GM12878 (cell line): ENCODE results near the gene AMMECR1. TPM values are rescaled to one million over a fixed set of nuclear protein-coding genes. Genes with fewer than 3 reads are reported as not detected.
A peak's percentile ranks its signal among the peaks of the same experiment; 100 is the strongest.

Source experiments
- ATAC-seq: fragments of 200-7000 bp; cut with Tn5 transposase; 3 replicates; pipeline ENCODE4 v1.9.1; 2020; ENCODE audit warnings: mild to moderate bottlenecking, moderate library complexity
- BruUV-seq: library from RNA; stranded (reverse); fragments of 400-500 nt; replicated peaks from 2 replicates; lab custom pipeline; 2021; lab: Mats Ljungman, UMichigan
- CTCF ChIA-PET: fragments of 300-600 bp; sonication (Branson Sonifier 250); formaldehyde crosslinking; extraction: SDS; loops from one replicate; lab custom pipeline; 2021; ENCODE audit warnings: inconsistent platforms; lab: Yijun Ruan, JAX
- POLR2A ChIA-PET: fragments of 350-600 bp; formaldehyde crosslinking; extraction: SDS; loops from one replicate; lab custom pipeline; 2021; ENCODE audit warnings: inconsistent platforms; lab: Charles Lee
- RAD21 ChIA-PET: fragments of 300-600 bp; sonication (Branson Sonifier 250); formaldehyde crosslinking; loops from one replicate; lab custom pipeline; 2023; ENCODE audit warnings: antibody characterized with exemption; ENCODE audit not compliant: unreplicated experiment; lab: Charles Lee
- SMC1A ChIA-PET: fragments of 300-600 bp; sonication (Branson Sonifier 250); formaldehyde crosslinking; loops from one replicate; lab custom pipeline; 2023; ENCODE audit not compliant: unreplicated experiment, uncharacterized antibody; lab: Charles Lee
- DNase-seq: peaks from one replicate; pipeline ENCODE4 v3.0.0-alpha.2; 2011; ENCODE audit warnings: low read depth, low spot score
- FAIRE-seq: peaks from 3 replicates; lab custom pipeline; 2011; peaks lifted over from hg19 to GRCh38; lab: Jason Lieb, UNC
- H2AFZ ChIP-seq: 2 replicates; pipeline ENCODE4 v1.6.0; 2011; ENCODE audit warnings: low read depth, low read length, control low read depth; ENCODE audit not compliant: control insufficient read depth
- H3K27ac ChIP-seq: 2 replicates; pipeline ENCODE4 v1.5.1; 2011; ENCODE audit warnings: control low read depth; ENCODE audit not compliant: control insufficient read depth, insufficient read depth
- H3K27me3 ChIP-seq, 2 experiments: replicated peaks in 1 of 2; 2 replicates each; pipeline versions ENCODE4 v1.6.0 to v1.6.1; 2011; ENCODE audit warnings: low read length in 1 of 2; ENCODE audit not compliant: control insufficient read depth in 2 of 2, insufficient read depth in 2 of 2
- H3K36me3 ChIP-seq, 2 experiments: 2 replicates each; pipeline ENCODE4 v1.5.1; 2011; ENCODE audit warnings: low read length in 1 of 2; ENCODE audit not compliant: control insufficient read depth in 2 of 2, insufficient read depth in 2 of 2
- H3K4me1 ChIP-seq: 2 replicates; pipeline ENCODE4 v1.6.1; 2011; ENCODE audit warnings: mild to moderate bottlenecking, low read length, moderate library complexity, mixed read lengths; ENCODE audit not compliant: control insufficient read depth, insufficient read depth
- H3K4me2 ChIP-seq: 2 replicates; pipeline ENCODE4 v1.6.0; 2011; ENCODE audit warnings: control low read depth; ENCODE audit not compliant: control insufficient read depth, insufficient read depth
- H3K4me3 ChIP-seq: fragments of 200-600 bp; sonication (generic); 2 replicates; pipeline ENCODE4 v1.5.1; 2016
- H3K79me2 ChIP-seq: 2 replicates; pipeline ENCODE4 v1.6.0; 2011; ENCODE audit warnings: low read length; ENCODE audit not compliant: control insufficient read depth, insufficient read depth
- H3K9ac ChIP-seq: 2 replicates; pipeline ENCODE4 v1.8.0; 2011; ENCODE audit warnings: low read length, control low read depth, mixed read lengths; ENCODE audit not compliant: control insufficient read depth, insufficient read depth
- H3K9me3 ChIP-seq: replicated peaks from 3 replicates; pipeline ENCODE4 v1.5.1; 2011; ENCODE audit warnings: mild to moderate bottlenecking, low read length; ENCODE audit not compliant: control insufficient read depth, insufficient read depth
- H4K20me1 ChIP-seq: 2 replicates; pipeline ENCODE4 v1.6.0; 2011; ENCODE audit not compliant: control insufficient read depth, insufficient read depth
- ATF7 ChIP-seq: fragments of 450-650 bp; IDR thresholded peaks from 2 replicates; pipeline ENCODE4 v1.6.1; 2016; ENCODE audit warnings: low read depth, mild to moderate bottlenecking
- CREM ChIP-seq: IDR thresholded peaks from 2 replicates; pipeline ENCODE4 v1.6.1; 2014; ENCODE audit warnings: antibody characterized with exemption, low read depth
- EZH2 ChIP-seq: IDR thresholded peaks from 2 replicates; pipeline ENCODE4 v1.6.1; 2012; ENCODE audit warnings: low read depth, mild to moderate bottlenecking, control low read depth, inconsistent platforms, low read length, borderline replicate concordance; ENCODE audit not compliant: control insufficient read depth
- FOXM1 ChIP-seq: IDR thresholded peaks from 2 replicates; pipeline ENCODE4 v1.6.1; 2012; ENCODE audit warnings: low read depth, mild to moderate bottlenecking, inconsistent platforms, low read length, moderate library complexity
- HCFC1 ChIP-seq: fragments of 150-350 bp; IDR thresholded peaks from 2 replicates; pipeline ENCODE4 v1.6.1; 2014; ENCODE audit warnings: low read length
- IKZF2 ChIP-seq, 2 experiments: fragments of 450-650 bp; IDR thresholded peaks; 2 replicates each; pipeline ENCODE4 v1.6.1; 2017; ENCODE audit warnings: mild to moderate bottlenecking in 2 of 2, moderate library complexity in 2 of 2
- KLF5 ChIP-seq: fragments of 450-650 bp; IDR thresholded peaks from 2 replicates; pipeline ENCODE4 v1.6.1; 2014; ENCODE audit warnings: mild to moderate bottlenecking; ENCODE audit not compliant: partially characterized antibody
- MAX ChIP-seq: IDR thresholded peaks from 2 replicates; pipeline ENCODE4 v1.6.1; 2012; ENCODE audit warnings: low read depth, low read length, improper control_type of control experiment
- MEF2B ChIP-seq: fragments of 450-650 bp; IDR thresholded peaks from 2 replicates; pipeline ENCODE4 v1.6.1; 2018; ENCODE audit warnings: mild to moderate bottlenecking, moderate library complexity; ENCODE audit not compliant: partially characterized antibody, poor library complexity, severe bottlenecking
- NFIC ChIP-seq: IDR thresholded peaks from 2 replicates; pipeline ENCODE4 v1.6.1; 2012; ENCODE audit warnings: low read depth, mild to moderate bottlenecking, inconsistent platforms, low read length, moderate library complexity
- PAX8 ChIP-seq: fragments of 450-650 bp; IDR thresholded peaks from 2 replicates; pipeline ENCODE4 v1.6.1; 2017; ENCODE audit warnings: mild to moderate bottlenecking, moderate library complexity
- RAD21 ChIP-seq: IDR thresholded peaks from 2 replicates; pipeline ENCODE4 v1.6.1; 2011; ENCODE audit warnings: mild to moderate bottlenecking, low read depth, low read length, moderate library complexity; ENCODE audit not compliant: insufficient read depth
- RBBP5 ChIP-seq: fragments of 200-600 bp; sonication (generic); conservative IDR thresholded peaks from 2 replicates; pipeline ENCODE4 v1.6.1; 2016
- RUNX3 ChIP-seq: IDR thresholded peaks from 2 replicates; pipeline ENCODE4 v1.6.1; 2012; ENCODE audit warnings: low read length, inconsistent platforms
- SPI1 ChIP-seq: IDR thresholded peaks from 2 replicates; pipeline ENCODE4 v1.6.1; 2011; ENCODE audit warnings: low read depth, mild to moderate bottlenecking, low read length, moderate library complexity, borderline replicate concordance; ENCODE audit not compliant: insufficient read depth
- STAT3 ChIP-seq: IDR thresholded peaks from 2 replicates; pipeline ENCODE4 v1.6.1; 2011; ENCODE audit warnings: low read depth, low read length, improper control_type of control experiment
- SUZ12 ChIP-seq: fragments of 200-600 bp; sonication (generic); IDR thresholded peaks from one replicate; pipeline ENCODE4 v1.6.1; 2018; ENCODE audit warnings: antibody characterized with exemption, mild to moderate bottlenecking; ENCODE audit not compliant: unreplicated experiment
- TAF1 ChIP-seq: IDR thresholded peaks from 2 replicates; pipeline ENCODE4 v1.6.1; 2011; ENCODE audit warnings: mild to moderate bottlenecking, low read depth, low read length, borderline replicate concordance
- YBX1 ChIP-seq: fragments of 450-650 bp; IDR thresholded peaks from 2 replicates; pipeline ENCODE4 v1.6.1; 2016; ENCODE audit warnings: antibody characterized with exemption
- ZBED1 ChIP-seq: IDR thresholded peaks from 2 replicates; pipeline ENCODE4 v1.6.1; 2016; ENCODE audit warnings: borderline replicate concordance
- ZNF384 ChIP-seq: IDR thresholded peaks from 2 replicates; pipeline ENCODE4 v1.6.1; 2012; ENCODE audit warnings: low read depth, mild to moderate bottlenecking, low read length, improper control_type of control experiment, borderline replicate concordance
- in situ Hi-C: fragments of 300-500 bp; cut with MboI; formaldehyde crosslinking; loops from 9 replicates; pipeline ENCODE4 v1.14.3; 2018; ENCODE audit warnings: mixed read lengths
- intact Hi-C: fragments of 100-400 bp; cut with micrococcal nuclease; formaldehyde crosslinking; loops from one replicate; pipeline ENCODE4 v1.14.2; 2022; ENCODE audit not compliant: unreplicated experiment
- polyA plus RNA-seq, 11 experiments: library from polyadenylated mRNA; depleted of rRNA in 4 of 11; unstranded in 6 of 11; stranded (reverse) in 5 of 11; fragments of >200 nt; fragmentation: Nextera tagmentation in 4 of 11; fragmentation: Illumina TruSeq in 1 of 11; extraction: Ambion mirVana in 4 of 11; extraction: Trizol in 1 of 11; gene quantifications; 1 replicate in 1 of 11; 2 replicates in 10 of 11; pipeline versions ENCODE4 v1.2.1 to v1.2.3, GENCODE V29; 2011 to 2016; ENCODE audit warnings: inconsistent platforms in 2 of 11, missing spikeins in 2 of 11, low read depth in 1 of 11
- total RNA-seq, 4 experiments: library from RNA; depleted of rRNA in 3 of 4; stranded (reverse); fragments of >200 nt in 3 of 4; fragmentation: Illumina TruSeq in 1 of 4; extraction: Trizol in 1 of 4; gene quantifications; 2 replicates each; pipeline versions ENCODE4 v1.2.1 to v1.2.3, GENCODE V29; 2013 to 2021
- TF ChIP-seq, protein P1 (sequence below): IDR thresholded peaks from 2 replicates; pipeline ENCODE4 v1.6.1; 2012; ENCODE audit warnings: low read length, inconsistent platforms
- TF ChIP-seq, protein P2 (sequence below): fragments of 150-350 bp; IDR thresholded peaks from 2 replicates; pipeline ENCODE4 v1.6.1; 2014; ENCODE audit warnings: mild to moderate bottlenecking, low read depth, low read length

Gene AMMECR1
- total and polyA plus RNA-seq, 10 of the 15 experiments (the other 5 are each of a cell fraction or from before 2014, with no cell fraction given) = 4.9 to 25.6 (median 10.7) TPM

DNA sequence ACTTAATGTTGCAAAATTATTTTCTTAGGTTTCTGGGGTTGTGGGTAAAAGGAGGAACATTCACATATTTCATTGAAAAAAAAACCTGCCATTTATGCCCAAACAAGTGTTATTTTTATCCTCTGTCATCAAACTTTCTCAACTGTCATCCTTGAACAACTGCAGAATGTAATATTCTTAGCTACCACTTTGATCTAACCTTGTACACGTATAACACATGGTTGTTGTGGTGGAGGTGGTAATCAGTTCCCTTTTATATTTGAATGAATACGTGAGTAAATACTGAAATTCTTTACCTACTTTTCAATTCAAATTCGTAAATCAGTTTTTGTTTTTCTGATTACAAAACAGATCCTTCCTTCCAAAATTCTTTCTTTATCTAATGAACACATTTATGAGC lies 3.8 kb upstream of the AMMECR1 start (continued):
- TF ChIP-seq, protein P1, sequence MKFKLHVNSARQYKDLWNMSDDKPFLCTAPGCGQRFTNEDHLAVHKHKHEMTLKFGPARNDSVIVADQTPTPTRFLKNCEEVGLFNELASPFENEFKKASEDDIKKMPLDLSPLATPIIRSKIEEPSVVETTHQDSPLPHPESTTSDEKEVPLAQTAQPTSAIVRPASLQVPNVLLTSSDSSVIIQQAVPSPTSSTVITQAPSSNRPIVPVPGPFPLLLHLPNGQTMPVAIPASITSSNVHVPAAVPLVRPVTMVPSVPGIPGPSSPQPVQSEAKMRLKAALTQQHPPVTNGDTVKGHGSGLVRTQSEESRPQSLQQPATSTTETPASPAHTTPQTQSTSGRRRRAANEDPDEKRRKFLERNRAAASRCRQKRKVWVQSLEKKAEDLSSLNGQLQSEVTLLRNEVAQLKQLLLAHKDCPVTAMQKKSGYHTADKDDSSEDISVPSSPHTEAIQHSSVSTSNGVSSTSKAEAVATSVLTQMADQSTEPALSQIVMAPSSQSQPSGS = 0 out of 2 replicates have a peak, but pooled peaks have one; percentile 29
- TF ChIP-seq IKZF2 (IDR thresholded peaks at IDR 0.05) (peak in 1 of 2 experiments; percentile 20; a peak in 2 of 4 replicates), ATF7 (peak; percentile 45; the same call in 1 of the 2 replicates), STAT3 (no peak), TAF1 (no peak), SPI1 (peak; percentile 87; the same call in 1 of the 2 replicates), NFIC (peak; percentile 45; the same call in 1 of the 2 replicates), MEF2B (peak; percentile 79), ZNF384 (peak; percentile 47; the same call in 1 of the 2 replicates), CREM (0 out of 2 replicates have a peak, but pooled peaks have one; percentile 35)

- in situ Hi-C loops = no loop called here
- RAD21 ChIA-PET = interaction anchor here (2.0 kb wide), 1 partner anchor 160 kb away, joined by 7 read pairs; no protein-coding TSS in a partner anchor
- TF ChIP-seq CREM (no peak), RUNX3 (no peak), HCFC1 (no peak), MAX (no peak), ZBED1 (no peak), MEF2B (no peak), FOXM1 (no peak), RBBP5 (no peak), SUZ12 (no peak), RAD21 (no peak), KLF5 (no peak), PAX8 (no peak), EZH2 (no peak), YBX1 (no peak)
- TF ChIP-seq, protein P2, sequence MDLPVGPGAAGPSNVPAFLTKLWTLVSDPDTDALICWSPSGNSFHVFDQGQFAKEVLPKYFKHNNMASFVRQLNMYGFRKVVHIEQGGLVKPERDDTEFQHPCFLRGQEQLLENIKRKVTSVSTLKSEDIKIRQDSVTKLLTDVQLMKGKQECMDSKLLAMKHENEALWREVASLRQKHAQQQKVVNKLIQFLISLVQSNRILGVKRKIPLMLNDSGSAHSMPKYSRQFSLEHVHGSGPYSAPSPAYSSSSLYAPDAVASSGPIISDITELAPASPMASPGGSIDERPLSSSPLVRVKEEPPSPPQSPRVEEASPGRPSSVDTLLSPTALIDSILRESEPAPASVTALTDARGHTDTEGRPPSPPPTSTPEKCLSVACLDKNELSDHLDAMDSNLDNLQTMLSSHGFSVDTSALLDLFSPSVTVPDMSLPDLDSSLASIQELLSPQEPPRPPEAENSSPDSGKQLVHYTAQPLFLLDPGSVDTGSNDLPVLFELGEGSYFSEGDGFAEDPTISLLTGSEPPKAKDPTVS = no peak
These were observed 3.2 kb upstream of the AMMECR1 start for GRCh38 chrX:110321081-110321480.

More at GRCh38 chrX:110321081-110321480, 3.2 kb upstream of the AMMECR1 start:
- Histone ChIP-seq H2AFZ (no peak overlapping the region), H3K27ac (no peak overlapping the region), H3K4me1 (no peaks in the 10 kb centered on the region; the same call in 1 of the 2 replicates), H3K27me3 (no peaks in the 10 kb centered on the region), H3K9me3 (no peaks in the 10 kb centered on the region), H3K4me2 (no peak overlapping the region), H3K79me2 (peaks cover 18% of the 10 kb centered on the region), H3K9ac (no peak overlapping the region), H3K36me3 (no peaks in the 10 kb centered on the region), H3K4me3 (no peak overlapping the region), H4K20me1 (no peaks in the 10 kb centered on the region)
- ChIA-PET CTCF (interaction anchor here (0.6 to 1.6 kb wide), 6 partner anchors 11 to 162 kb away, joined by 3 to 5 read pairs (median 3); no protein-coding TSS in a partner anchor), POLR2A (no interaction called here), SMC1A (interaction anchor here (0.7 to 2.6 kb wide), 3 partner anchors 10 to 597 kb away, joined by 3 to 9 read pairs (median 3); partner anchors contain the start of gene RTL9)
- no TSS peak for BruUV-seq
- FAIRE-seq = no peak
- no peak for DNase-seq
- no peak for ATAC-seq
- intact Hi-C loops = no loop called here
